OCI-LY3 (cell line): ENCODE data around the gene CHEK1.

Experiments used
- H2AFZ ChIP-seq: fragments of 200-600, 300-600 bp; shearing (Covaris generic); 2 replicates; pipeline ENCODE4 v1.6.0; 2014; ENCODE audit warnings: antibody characterized with exemption, low read depth, low read length
- H3K27ac ChIP-seq: fragments of 200-600, 300-600 bp; sonication (generic); 2 replicates; pipeline ENCODE4 v1.5.1; 2014; ENCODE audit warnings: mild to moderate bottlenecking, low read length, moderate library complexity, mixed read lengths
- H3K27me3 ChIP-seq: fragments of 200-600, 300-600 bp; sonication (generic); 2 replicates; pipeline ENCODE4 v1.6.1; 2014; ENCODE audit warnings: low read depth, low read length, mixed read lengths
- H3K36me3 ChIP-seq: fragments of 200-600, 300-600 bp; sonication (generic); replicated peaks from 2 replicates; pipeline ENCODE3; 2014; ENCODE audit warnings: low read depth, low read length, mixed read lengths
- H3K4me1 ChIP-seq: fragments of 300-600, 200-600 bp; sonication (generic); 2 replicates; pipeline ENCODE4 v1.6.1; 2014; ENCODE audit warnings: low read length, mixed read lengths
- H3K4me2 ChIP-seq: fragments of 200-600, 300-600 bp; sonication (generic); 2 replicates; pipeline ENCODE4 v1.6.1; 2014; ENCODE audit warnings: low read length, mixed read lengths
- H3K4me3 ChIP-seq: fragments of 300-600, 200-600 bp; sonication (generic); 2 replicates; pipeline ENCODE4 v1.5.1; 2014; ENCODE audit warnings: antibody characterized with exemption, mild to moderate bottlenecking, low read length, moderate library complexity
- H3K79me2 ChIP-seq: fragments of 300-600, 200-600 bp; shearing (Covaris generic); 2 replicates; pipeline ENCODE4 v1.6.1; 2014; ENCODE audit warnings: mild to moderate bottlenecking, low read length, mixed read lengths
- H3K9ac ChIP-seq: fragments of 300-600, 200-600 bp; shearing (Covaris generic); 2 replicates; pipeline ENCODE4 v1.6.0; 2014; ENCODE audit warnings: mild to moderate bottlenecking, low read length, moderate library complexity
- H3K9me3 ChIP-seq: fragments of 200-600, 300-600 bp; shearing (Covaris generic); 2 replicates; pipeline ENCODE4 v1.6.1; 2014; ENCODE audit warnings: low read length, mixed read lengths; ENCODE audit not compliant: insufficient read depth
- H4K20me1 ChIP-seq: fragments of 200-600, 300-600 bp; sonication (generic); 2 replicates; pipeline ENCODE4 v1.6.1; 2016; ENCODE audit warnings: low read length, mixed read lengths; ENCODE audit not compliant: insufficient read depth
- EZH2phosphoT487 ChIP-seq: fragments of 200-600 bp; shearing (Covaris generic); IDR thresholded peaks from 2 replicates; pipeline ENCODE4 v1.6.1; 2018; ENCODE audit warnings: antibody characterized with exemption, mixed run types, low read depth
- TF ChIP-seq, protein P1 (sequence below): fragments of 200-600, 300-600 bp; sonication (generic); IDR thresholded peaks from 2 replicates; pipeline ENCODE4 v1.5.1; 2014; ENCODE audit warnings: antibody characterized with exemption, low read length, low read depth

CHEK1 gene

DNA sequence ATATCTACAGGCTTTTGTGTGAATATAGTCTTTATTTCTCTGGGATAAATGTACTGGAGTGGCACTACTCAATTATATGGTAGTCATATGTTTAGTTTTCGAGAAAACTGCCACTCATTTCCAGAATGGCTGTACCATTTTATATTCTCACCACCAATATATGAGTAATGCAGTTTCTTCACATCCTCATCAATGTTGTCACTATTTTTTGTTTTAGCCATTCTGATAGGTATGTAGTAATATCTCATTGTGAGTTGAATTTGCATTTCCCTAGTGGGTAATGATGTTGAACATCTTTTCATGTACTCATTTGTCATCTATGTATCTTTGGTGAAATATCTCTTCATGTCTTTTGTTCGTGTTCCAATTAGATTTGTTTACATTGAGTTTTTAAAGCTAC is 37.7 kb downstream of the CHEK1 start:
- TF ChIP-seq EZH2phosphoT487 = no peak
- TF ChIP-seq, protein P1, sequence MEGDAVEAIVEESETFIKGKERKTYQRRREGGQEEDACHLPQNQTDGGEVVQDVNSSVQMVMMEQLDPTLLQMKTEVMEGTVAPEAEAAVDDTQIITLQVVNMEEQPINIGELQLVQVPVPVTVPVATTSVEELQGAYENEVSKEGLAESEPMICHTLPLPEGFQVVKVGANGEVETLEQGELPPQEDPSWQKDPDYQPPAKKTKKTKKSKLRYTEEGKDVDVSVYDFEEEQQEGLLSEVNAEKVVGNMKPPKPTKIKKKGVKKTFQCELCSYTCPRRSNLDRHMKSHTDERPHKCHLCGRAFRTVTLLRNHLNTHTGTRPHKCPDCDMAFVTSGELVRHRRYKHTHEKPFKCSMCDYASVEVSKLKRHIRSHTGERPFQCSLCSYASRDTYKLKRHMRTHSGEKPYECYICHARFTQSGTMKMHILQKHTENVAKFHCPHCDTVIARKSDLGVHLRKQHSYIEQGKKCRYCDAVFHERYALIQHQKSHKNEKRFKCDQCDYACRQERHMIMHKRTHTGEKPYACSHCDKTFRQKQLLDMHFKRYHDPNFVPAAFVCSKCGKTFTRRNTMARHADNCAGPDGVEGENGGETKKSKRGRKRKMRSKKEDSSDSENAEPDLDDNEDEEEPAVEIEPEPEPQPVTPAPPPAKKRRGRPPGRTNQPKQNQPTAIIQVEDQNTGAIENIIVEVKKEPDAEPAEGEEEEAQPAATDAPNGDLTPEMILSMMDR = no peak
- Histone ChIP-seq H3K36me3 (peaks cover 51% of the 10 kb centered on the region), H3K9me3 (no peaks in the 10 kb centered on the region), H3K4me2 (no peak overlapping the region), H3K79me2 (peaks cover 48% of the 10 kb centered on the region), H3K4me3 (no peak overlapping the region), H4K20me1 (peaks cover 6% of the 10 kb centered on the region; the same call in 1 of the 2 replicates), H2AFZ (no peak overlapping the region), H3K27me3 (no peaks in the 10 kb centered on the region), H3K9ac (no peak overlapping the region), H3K27ac (no peak overlapping the region), H3K4me1 (peaks cover 7% of the 10 kb centered on the region; the same call in 1 of the 2 replicates)

DNA sequence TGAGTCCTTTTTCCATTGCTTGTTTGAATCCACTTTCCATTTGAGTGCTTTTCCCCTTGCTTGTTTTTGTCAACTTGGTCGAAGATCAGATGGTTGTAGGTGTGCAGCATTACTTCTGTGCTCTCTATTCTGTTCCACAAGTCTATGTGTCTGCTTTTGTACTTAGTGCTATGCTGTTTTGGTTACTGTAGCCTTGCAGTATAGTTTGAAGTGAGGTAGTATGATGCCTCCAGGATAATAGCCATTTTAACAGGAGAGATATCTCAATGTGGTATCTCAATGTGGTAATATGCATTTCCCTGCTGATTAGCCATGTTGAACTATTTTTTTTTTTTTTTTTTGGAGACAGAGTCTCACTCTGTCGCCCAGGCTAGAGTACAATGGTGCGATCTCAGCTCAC is 38.9 kb downstream of the CHEK1 start:
- Histone ChIP-seq H3K27ac (no peak overlapping the region), H3K79me2 (peaks cover 56% of the 10 kb centered on the region), H3K4me3 (no peak overlapping the region), H3K27me3 (no peaks in the 10 kb centered on the region), H3K9ac (no peak overlapping the region), H3K4me2 (no peak overlapping the region), H4K20me1 (peaks cover 6% of the 10 kb centered on the region; the same call in 1 of the 2 replicates), H3K36me3 (peaks cover 49% of the 10 kb centered on the region), H3K9me3 (no peaks in the 10 kb centered on the region), H2AFZ (no peak overlapping the region), H3K4me1 (peaks cover 7% of the 10 kb centered on the region; the same call in 1 of the 2 replicates)
- TF ChIP-seq, protein P1 = no peak
- no peak for TF ChIP-seq EZH2phosphoT487

DNA sequence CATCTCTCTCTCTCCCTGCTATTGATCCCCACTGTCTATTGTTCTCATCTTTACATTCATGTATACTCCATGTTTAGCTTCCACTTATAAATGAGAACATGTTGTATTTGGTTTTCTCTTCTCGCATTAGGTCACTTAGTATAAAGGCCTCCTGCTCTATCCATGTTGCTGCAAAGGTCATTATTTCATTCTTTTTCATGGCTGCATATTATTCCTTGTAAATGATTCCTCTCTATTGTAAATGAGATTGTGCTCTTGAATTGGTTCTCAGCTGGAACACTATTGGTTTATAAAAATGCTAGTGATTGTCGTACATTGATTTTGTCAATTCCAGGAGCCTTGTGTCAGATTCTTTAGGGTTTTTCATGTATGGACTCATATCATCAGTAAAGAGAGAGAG is 42.2 kb downstream of the CHEK1 start:
- H3K4me2 ChIP-seq = no peak overlapping the region
- H3K36me3 ChIP-seq = peaks cover 55% of the 10 kb centered on the region
- H3K9me3 ChIP-seq = no peaks in the 10 kb centered on the region
- H3K27me3 ChIP-seq = no peaks in the 10 kb centered on the region
- H3K4me3 ChIP-seq = no peak overlapping the region
- H2AFZ ChIP-seq = no peak overlapping the region
- H4K20me1 ChIP-seq = peaks cover 10% of the 10 kb centered on the region; the same call in 1 of the 2 replicates
- no peak overlapping the region for H3K27ac ChIP-seq
- TF ChIP-seq EZH2phosphoT487 = no peak
- TF ChIP-seq, protein P1 = no peak
- peaks cover 52% of the 10 kb centered on the region for H3K79me2 ChIP-seq
- no peak overlapping the region for H3K9ac ChIP-seq
- peaks cover 4% of the 10 kb centered on the region; the same call in 1 of the 2 replicates for H3K4me1 ChIP-seq

DNA sequence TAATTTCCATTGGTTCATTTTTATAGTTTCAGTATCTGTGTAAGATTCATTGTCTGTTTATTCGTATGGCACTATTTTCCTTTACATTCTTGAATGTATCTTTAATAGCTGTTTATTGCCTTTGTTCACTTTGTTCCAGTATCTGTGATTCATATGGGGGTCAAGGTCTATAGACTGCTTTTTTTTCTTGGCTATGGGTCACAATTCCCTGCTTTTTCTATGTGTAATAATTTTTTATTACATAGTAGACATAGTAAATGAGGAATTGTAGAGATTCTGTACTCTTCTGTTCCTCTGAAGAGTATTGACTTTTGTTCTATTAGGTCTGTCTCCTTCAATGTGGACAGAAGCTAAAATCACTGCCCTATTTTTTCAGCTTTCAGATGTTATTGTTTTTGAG is 45.2 kb downstream of the CHEK1 start:
- Histone ChIP-seq H3K4me2 (no peak overlapping the region), H3K79me2 (peaks cover 34% of the 10 kb centered on the region), H3K27ac (no peak overlapping the region), H3K9me3 (no peaks in the 10 kb centered on the region), H3K27me3 (no peaks in the 10 kb centered on the region), H3K36me3 (peaks cover 49% of the 10 kb centered on the region), H3K4me1 (no peaks in the 10 kb centered on the region), H4K20me1 (peaks cover 10% of the 10 kb centered on the region; the same call in 1 of the 2 replicates), H3K4me3 (no peak overlapping the region), H3K9ac (no peak overlapping the region), H2AFZ (no peak overlapping the region)
- TF ChIP-seq, protein P1 = no peak
- no peak for TF ChIP-seq EZH2phosphoT487
